Measurements from ENCODE around the gene DEPDC5.

GRCh38 chr22:31857247-31857646, 103.4 kb downstream of the DEPDC5 start:
- TF ChIP-seq CTCF (IDR thresholded peaks at IDR 0.05) (no peak), POLR2AphosphoS5 (IDR thresholded peaks at IDR 0.05) (no peak), POLR2A (IDR thresholded peaks at IDR 0.05) (no peak), EP300 (IDR thresholded peaks at IDR 0.05) (no peak)

Data from sigmoid colon (tissue), 4 donors.